SK-N-SH (cell line): ENCODE measurements around the gene ANKRD18A. TPM values are rescaled to one million over a fixed set of nuclear protein-coding genes. Genes with fewer than 3 reads are reported as not detected.
"Not testable (repeated sequence)": the region's sequence is repeated elsewhere in the genome, so short reads cannot be mapped to it uniquely, and the experiment has no call there.

Source experiments
- CTCF ChIA-PET: fragments of 300-600, 350-600 bp; formaldehyde crosslinking; extraction: SDS; loops from one replicate; lab custom pipeline; 2021; lab: Yijun Ruan, JAX
- POLR2A ChIA-PET: fragments of 350-600 bp; sonication (Branson Sonifier 250); formaldehyde crosslinking; extraction: SDS; loops from one replicate; lab custom pipeline; 2020; ENCODE audit warnings: antibody characterized with exemption, inconsistent platforms; lab: Yijun Ruan, JAX
- DNase-seq: peaks from one replicate; pipeline ENCODE4 v3.0.0; 2012
- H2AFZ ChIP-seq: fragments of 200-600 bp; sonication (generic); 2 replicates; pipeline ENCODE4 v1.8.1; 2016; ENCODE audit warnings: antibody characterized with exemption, mild to moderate bottlenecking, low read depth
- H3F3A ChIP-seq: fragments of 200-600 bp; sonication (generic); replicated peaks from 2 replicates; pipeline ENCODE3; 2016; ENCODE audit warnings: antibody characterized with exemption, mild to moderate bottlenecking; ENCODE audit not compliant: insufficient read depth
- H3K27ac ChIP-seq, 2 experiments: fragments of 200-500 bp in 1 of 2; fragments of 200-600 bp in 1 of 2; sonication (Bioruptor generic) in 1 of 2; sonication (generic), shearing (Covaris generic) in 1 of 2; 2 replicates each; pipeline versions ENCODE4 v1.5.1 to v1.6.1; 2014 to 2016; ENCODE audit warnings: low read depth in 2 of 2, inconsistent platforms in 1 of 2, low read length in 1 of 2, mild to moderate bottlenecking in 1 of 2, mixed read lengths in 1 of 2
- H3K27me3 ChIP-seq: fragments of 200-600 bp; sonication (generic), shearing (Covaris generic); 2 replicates; pipeline ENCODE4 v1.6.1; 2016; ENCODE audit warnings: mixed run types; ENCODE audit not compliant: insufficient read depth
- H3K36me3 ChIP-seq, 2 experiments: fragments of 200-500 bp in 1 of 2; fragments of 200-600 bp in 1 of 2; sonication (Bioruptor generic) in 1 of 2; sonication (generic) in 1 of 2; replicated peaks in 1 of 2; 2 replicates each; pipeline versions ENCODE3 to v1.5.1; 2014 to 2016; ENCODE audit warnings: low read length in 1 of 2, mild to moderate bottlenecking in 1 of 2; ENCODE audit not compliant: insufficient read depth in 2 of 2, control insufficient read depth in 1 of 2
- H3K4me1 ChIP-seq, 2 experiments: fragments of 200-500 bp in 1 of 2; fragments of 200-600 bp in 1 of 2; sonication (Bioruptor generic) in 1 of 2; sonication (generic), shearing (Covaris generic) in 1 of 2; 2 replicates each; pipeline versions ENCODE4 v1.5.1 to v1.6.1; 2014 to 2016; ENCODE audit warnings: low read depth in 1 of 2, low read length in 1 of 2, mixed run types in 1 of 2; ENCODE audit not compliant: insufficient read depth in 2 of 2, control insufficient read depth in 1 of 2
- H3K4me2 ChIP-seq: fragments of 200-600 bp; sonication (generic), shearing (Covaris generic); 2 replicates; pipeline ENCODE4 v1.6.1; 2017; ENCODE audit warnings: mixed run types
- H3K4me3 ChIP-seq, 2 experiments: fragments of 200-500 bp in 1 of 2; fragments of 200-600 bp in 1 of 2; sonication (Bioruptor generic) in 1 of 2; sonication (generic), shearing (Covaris generic) in 1 of 2; 2 replicates each; pipeline versions ENCODE4 v1.5.1 to v1.8.1; 2014 to 2016; ENCODE audit warnings: low read depth in 2 of 2, inconsistent platforms in 1 of 2, low read length in 1 of 2, mild to moderate bottlenecking in 1 of 2, mixed read lengths in 1 of 2, moderate library complexity in 1 of 2
- H3K79me2 ChIP-seq: fragments of 200-600 bp; sonication (generic); 2 replicates; pipeline ENCODE4 v1.8.1; 2017; ENCODE audit warnings: mild to moderate bottlenecking; ENCODE audit not compliant: insufficient read depth
- H3K9ac ChIP-seq: fragments of 200-600 bp; sonication (generic); 2 replicates; pipeline ENCODE4 v1.6.1; 2017; ENCODE audit warnings: mixed run types
- H3K9me2 ChIP-seq: fragments of 200-600 bp; sonication (generic); 2 replicates; pipeline ENCODE4 v1.6.1; 2017; ENCODE audit warnings: mixed run types
- H3K9me3 ChIP-seq: fragments of 200-600 bp; sonication (generic); 2 replicates; pipeline ENCODE4 v1.6.1; 2017; ENCODE audit warnings: mixed run types, mild to moderate bottlenecking, moderate library complexity
- H4K20me1 ChIP-seq: fragments of 200-600 bp; sonication (generic); 2 replicates; pipeline ENCODE4 v1.6.1; 2017; ENCODE audit warnings: mild to moderate bottlenecking, mixed run types; ENCODE audit not compliant: insufficient read depth
- WGBS: methylation state at CpG from one replicate; pipeline ENCODE4 v1.1.6; 2017; ENCODE audit warnings: low lambda C conversion rate; 5-methylcytosine and 5-hydroxymethylcytosine counted together
- polyA plus RNA-seq, 3 experiments: library from polyadenylated mRNA; depleted of rRNA; stranded (reverse); fragments of >200 nt; gene quantifications; 2 replicates each; pipeline ENCODE4 v1.2.3, GENCODE V29; 2012

ANKRD18A gene
- polyA plus RNA-seq, 1 of the 3 experiments (the other 2 are of a cell fraction), result 0.02 TPM

- H3K4me3 ChIP-seq, H3K9ac ChIP-seq, CTCF ChIA-PET, H3K79me2 ChIP-seq, H3K9me2 ChIP-seq, H3K27me3 ChIP-seq, H3K27ac ChIP-seq, DNase-seq, H3K4me1 ChIP-seq, POLR2A ChIA-PET, H3K9me3 ChIP-seq, H2AFZ ChIP-seq, H3F3A ChIP-seq, H3K4me2 ChIP-seq, H3K36me3 ChIP-seq, H4K20me1 ChIP-seq: not testable (repeated sequence)
- 29% methylated on average over 3 of the region's 3 CpGs for WGBS
Measured at GRCh38 chr9:38583765-38584164, 36.6 kb downstream of the ANKRD18A start.

GRCh38 chr9:38580112-38580511 lies 40.3 kb downstream of the ANKRD18A start:
- H3K9ac ChIP-seq, H3K9me3 ChIP-seq, H3K79me2 ChIP-seq, H3K27ac ChIP-seq, H2AFZ ChIP-seq, DNase-seq, H3K36me3 ChIP-seq, H3K27me3 ChIP-seq, CTCF ChIA-PET, H4K20me1 ChIP-seq, H3K4me3 ChIP-seq, H3K4me2 ChIP-seq, POLR2A ChIA-PET, H3F3A ChIP-seq, H3K4me1 ChIP-seq, H3K9me2 ChIP-seq: not testable (repeated sequence)
- 54% methylated on average over 3 of the region's 3 CpGs for WGBS

GRCh38 chr9:38576181-38576580 lies 44.2 kb downstream of the ANKRD18A start:
- H3K27me3 ChIP-seq, H3K36me3 ChIP-seq, H2AFZ ChIP-seq, DNase-seq, H3K4me2 ChIP-seq, H3K4me3 ChIP-seq, H3K4me1 ChIP-seq, H3K9me3 ChIP-seq, POLR2A ChIA-PET, H4K20me1 ChIP-seq, H3K9ac ChIP-seq, CTCF ChIA-PET, H3K79me2 ChIP-seq, H3K27ac ChIP-seq, H3F3A ChIP-seq, H3K9me2 ChIP-seq: not testable (repeated sequence)
- 50% methylated on average over 1 of the region's 1 CpG for WGBS

- H3K4me3 ChIP-seq, H3K79me2 ChIP-seq, H3K9me3 ChIP-seq, H2AFZ ChIP-seq, H3K4me1 ChIP-seq, H3K9ac ChIP-seq, H3K4me2 ChIP-seq, H3K36me3 ChIP-seq, H3K27ac ChIP-seq, H3K9me2 ChIP-seq, H3F3A ChIP-seq, H3K27me3 ChIP-seq, POLR2A ChIA-PET, H4K20me1 ChIP-seq, DNase-seq, CTCF ChIA-PET: not testable (repeated sequence)
- 50% methylated on average over 1 of the region's 1 CpG for WGBS
Measured at GRCh38 chr9:38566048-38566447, 54.3 kb downstream of the ANKRD18A start.

GRCh38 chr9:38565178-38565577 lies 55.2 kb downstream of the ANKRD18A start:
- H3K9me2 ChIP-seq, H3K79me2 ChIP-seq, H3K36me3 ChIP-seq, H3K27me3 ChIP-seq, H2AFZ ChIP-seq, H3K9ac ChIP-seq, H4K20me1 ChIP-seq, H3K4me2 ChIP-seq, H3K27ac ChIP-seq, H3F3A ChIP-seq, POLR2A ChIA-PET, CTCF ChIA-PET, H3K4me1 ChIP-seq, H3K9me3 ChIP-seq, H3K4me3 ChIP-seq, DNase-seq: not testable (repeated sequence)
- 60% methylated on average over 1 of the region's 4 CpGs for WGBS

- H2AFZ ChIP-seq, CTCF ChIA-PET, H3K79me2 ChIP-seq, H3K9ac ChIP-seq, DNase-seq, H3K4me3 ChIP-seq, H3K36me3 ChIP-seq, H3K4me1 ChIP-seq, H3K27me3 ChIP-seq, H3K27ac ChIP-seq, POLR2A ChIA-PET, H4K20me1 ChIP-seq, H3K4me2 ChIP-seq, H3K9me3 ChIP-seq, H3K9me2 ChIP-seq, H3F3A ChIP-seq: not testable (repeated sequence)
- no CpG with 5 or more reads among the region's 1 CpG for WGBS
Measured at GRCh38 chr9:38563911-38564310, 56.5 kb downstream of the ANKRD18A start.

GRCh38 chr9:38561134-38561533 lies 59.3 kb downstream of the ANKRD18A start:
- H3K4me1 ChIP-seq, H3K4me2 ChIP-seq, H3K9ac ChIP-seq, POLR2A ChIA-PET, H3K27me3 ChIP-seq, H3F3A ChIP-seq, CTCF ChIA-PET, H2AFZ ChIP-seq, H3K27ac ChIP-seq, H3K9me3 ChIP-seq, H3K36me3 ChIP-seq, H3K4me3 ChIP-seq, H4K20me1 ChIP-seq, H3K79me2 ChIP-seq, DNase-seq, H3K9me2 ChIP-seq: not testable (repeated sequence)
- 19% methylated on average over 2 of the region's 2 CpGs for WGBS
